ENCODE results near the gene CLEC7A. TPM values are rescaled to one million over a fixed set of nuclear protein-coding genes. Genes with fewer than 3 reads are reported as not detected.

The CLEC7A gene
- total RNA-seq = 2.0 TPM

- no peak for DNase-seq (ENCODE audit: low spot score in 2 of 2)
- no peak for FAIRE-seq
These were observed at the start of gene CLEC7A for GRCh38 chr12:10130042-10130441. Gene CLEC7A (minus strand): TSS chr12:10130199. CDS start chr12:10130082, 117 bp downstream.

- no peak for FAIRE-seq
These were observed 49.8 kb upstream of the CLEC7A start for GRCh38 chr12:10179776-10180181.

DNA sequence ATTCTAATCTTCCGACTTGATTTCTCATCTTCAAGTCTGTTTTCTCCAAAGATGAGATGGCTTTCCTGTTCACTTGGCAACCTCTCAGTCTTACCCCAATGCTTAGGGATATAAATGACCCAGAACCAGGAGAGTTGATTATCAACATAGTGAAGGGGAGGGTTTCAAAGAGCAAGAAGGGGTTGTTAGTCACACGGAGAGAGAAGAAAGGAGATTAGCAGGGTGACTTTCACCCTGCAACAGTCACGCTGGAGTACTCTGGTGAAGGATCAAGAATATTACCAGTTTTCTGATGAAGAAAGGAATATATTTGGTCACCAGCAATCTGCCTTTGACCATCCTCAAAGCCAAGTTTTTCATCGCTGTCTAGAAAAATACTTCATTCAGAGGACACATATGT lies 48.8 kb upstream of the CLEC7A start, which contains the start of gene TMEM52B:
TSS of gene TMEM52B (plus strand) at position 212 of the 400 bp plus-strand sequence. CDS start 543 bp downstream, outside the sequence.
- FAIRE-seq (no peak), DNase-seq (ENCODE audit: low spot score in 2 of 2) (no peak)

More at GRCh38 chr12:10179776-10180181, 49.8 kb upstream of the CLEC7A start:
- no peak for DNase-seq (ENCODE audit: low spot score in 2 of 2)

DNA sequence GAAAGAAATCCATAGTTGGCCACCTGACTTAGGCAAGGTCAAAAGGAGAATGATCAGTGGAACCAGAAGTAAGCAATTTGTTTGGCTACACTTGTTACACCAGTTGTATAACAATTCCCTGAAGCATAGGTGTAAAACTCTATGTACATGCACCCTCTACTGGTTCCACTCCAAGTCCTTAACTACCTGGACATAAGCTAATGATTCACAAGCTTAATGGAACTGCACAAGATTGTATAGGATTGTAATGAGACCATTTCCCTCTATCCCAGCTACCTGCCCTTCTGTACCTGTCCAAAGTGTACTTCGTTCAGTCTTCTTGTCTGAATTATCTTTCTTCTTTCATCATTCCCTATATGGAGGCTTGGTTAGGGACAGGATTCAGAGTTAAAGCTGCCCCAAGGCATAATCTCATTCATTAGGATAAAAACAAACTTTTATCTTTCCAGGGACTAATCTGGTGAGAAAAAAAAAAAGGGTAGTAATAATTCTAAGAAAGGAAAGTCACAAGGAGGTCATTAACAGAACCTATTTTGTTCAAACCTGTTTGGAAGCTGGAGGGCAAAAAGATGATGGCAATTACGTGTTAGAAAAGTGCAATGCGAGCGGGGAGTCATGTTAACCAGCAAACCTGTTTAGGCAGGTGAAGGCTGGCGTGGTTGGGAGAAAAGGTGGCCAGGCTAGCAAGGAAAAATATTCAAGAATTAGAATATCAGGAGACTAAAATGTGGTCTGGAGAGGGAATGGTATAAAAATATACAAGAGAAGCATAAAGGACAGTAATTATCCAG lies 46.0 kb upstream of the CLEC7A start:
- FAIRE-seq (no peak), DNase-seq (ENCODE audit: low spot score in 2 of 2) (no peak)

DNA sequence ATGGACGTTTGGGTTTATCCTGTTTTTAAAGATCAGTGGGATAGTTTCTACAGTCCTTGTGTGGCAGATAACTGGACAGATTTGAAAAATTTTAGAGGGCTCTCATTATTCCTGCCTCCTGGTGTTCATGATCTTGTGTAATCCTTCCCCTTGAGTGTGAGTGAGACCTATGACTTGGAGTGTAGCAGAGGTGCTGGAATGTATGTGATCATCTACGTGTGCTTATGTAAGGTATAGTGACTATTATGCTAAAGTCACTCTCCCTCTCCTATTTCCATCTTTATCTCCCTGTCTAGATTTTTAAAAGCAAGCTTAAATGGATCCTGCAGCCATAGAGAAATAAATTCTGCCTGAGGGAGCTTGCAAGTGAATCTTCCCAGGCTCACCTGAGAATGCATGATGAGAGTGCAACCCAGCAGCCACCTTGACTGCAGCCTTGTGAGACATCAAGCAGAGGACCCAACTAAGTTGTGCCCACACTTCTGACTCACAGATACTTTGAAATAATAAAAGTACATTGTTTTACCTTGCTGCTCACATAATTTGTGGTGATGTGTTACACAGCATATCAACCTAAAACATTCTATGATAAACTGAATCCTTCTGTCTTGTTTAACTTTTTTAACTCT lies 45.1 kb upstream of the CLEC7A start:
- FAIRE-seq = no peak

DNA sequence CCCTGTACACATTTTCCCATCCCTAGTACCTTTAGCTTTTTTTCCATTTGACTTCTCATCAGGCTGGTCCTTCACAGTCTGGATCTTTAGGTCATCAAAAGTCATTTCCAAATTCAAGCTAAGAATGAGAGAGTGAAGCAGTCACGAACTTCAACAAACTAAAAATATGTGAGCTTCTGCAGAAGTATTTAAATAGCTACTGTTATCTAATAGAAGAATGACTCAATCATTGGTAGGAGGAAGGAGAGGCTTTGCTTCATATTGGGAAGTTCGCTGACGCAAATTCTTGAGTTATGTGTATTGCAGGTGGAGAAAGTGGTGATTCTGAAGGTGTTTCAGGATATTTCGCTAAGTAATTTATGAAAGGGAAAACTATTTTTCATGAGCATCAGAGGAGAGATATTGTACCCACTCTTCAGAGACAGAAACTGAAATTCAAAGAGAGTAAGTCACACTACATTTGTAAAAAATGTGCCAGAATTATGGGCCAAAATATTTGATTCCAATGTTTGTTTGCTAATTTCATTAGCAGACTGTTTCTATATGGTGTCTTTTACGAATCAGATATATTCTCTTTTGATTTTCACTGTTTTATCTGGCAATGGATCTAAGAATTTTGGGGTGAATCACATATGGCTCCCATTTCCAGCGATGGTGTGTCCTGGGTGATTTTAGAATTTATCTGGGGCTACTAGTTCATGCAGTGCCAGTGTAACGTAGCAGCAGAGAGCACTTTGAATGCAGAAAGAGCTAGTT lies 42.2 kb upstream of the CLEC7A start, which contains the start of gene OLR1:
TSS of gene OLR1 (minus strand) at position 160 of the 756 bp plus-strand sequence. CDS start at position 105, 55 bp downstream.
- no peak for FAIRE-seq
- DNase-seq (ENCODE audit: low spot score in 2 of 2) = no peak

More for the DNA sequence above, 45.1 kb upstream of the CLEC7A start:
- no peak for DNase-seq (ENCODE audit: low spot score in 2 of 2)

DNA sequence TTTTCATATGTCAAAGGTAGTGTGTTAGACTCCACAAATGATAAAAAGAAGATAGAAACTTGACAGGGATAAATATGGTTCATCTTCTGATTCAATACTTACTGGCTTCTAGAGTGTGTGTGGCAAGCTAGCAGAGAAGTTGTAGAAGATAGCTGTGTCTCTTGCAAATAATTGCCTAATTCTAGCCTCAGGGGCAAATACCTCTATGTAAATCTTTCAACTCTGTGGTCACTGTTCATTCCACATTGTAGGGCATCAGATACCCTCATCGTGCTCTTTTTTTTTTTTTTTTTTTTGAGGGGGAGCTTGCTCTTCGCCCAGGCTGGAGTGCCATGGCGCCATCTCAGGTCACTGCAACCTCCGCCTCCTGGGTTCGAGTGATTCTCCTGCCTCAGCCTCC lies 40.2 kb upstream of the CLEC7A start:
- DNase-seq (ENCODE audit: low spot score in 2 of 2) (no peak), FAIRE-seq (no peak)

GRCh38 chr12:10169104-10169503 lies 39.1 kb upstream of the CLEC7A start:
- FAIRE-seq = no peak
- no peak for DNase-seq (ENCODE audit: low spot score in 2 of 2)

- no peak for FAIRE-seq
- no peak for DNase-seq (ENCODE audit: low spot score in 2 of 2)
These were observed 37.6 kb upstream of the CLEC7A start for GRCh38 chr12:10167599-10167998.

DNA sequence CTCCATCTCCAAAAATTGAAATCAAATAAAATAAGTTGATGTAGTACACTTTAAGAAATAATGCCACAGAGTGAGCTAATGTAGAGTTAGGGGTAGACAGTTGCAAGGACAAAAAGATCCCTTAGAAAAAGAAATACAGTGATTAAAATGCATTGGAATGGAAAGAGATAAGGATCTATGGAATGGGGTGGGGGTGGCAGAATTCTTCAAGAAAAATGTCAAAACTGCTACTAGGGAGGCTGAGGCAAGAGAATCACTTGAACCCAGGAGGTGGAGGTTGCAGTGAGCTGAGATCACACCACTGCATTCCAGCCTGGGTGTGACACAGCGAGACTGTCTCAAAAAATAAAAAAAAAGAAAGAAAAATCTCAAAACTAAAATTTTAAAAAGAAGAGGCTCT lies 35.4 kb upstream of the CLEC7A start:
- DNase-seq (ENCODE audit: low spot score in 2 of 2) (no peak), FAIRE-seq (no peak)

GRCh38 chr12:10163084-10163483 lies 33.1 kb upstream of the CLEC7A start:
- FAIRE-seq = no peak
- DNase-seq (ENCODE audit: low spot score in 2 of 2) = no peak

DNA sequence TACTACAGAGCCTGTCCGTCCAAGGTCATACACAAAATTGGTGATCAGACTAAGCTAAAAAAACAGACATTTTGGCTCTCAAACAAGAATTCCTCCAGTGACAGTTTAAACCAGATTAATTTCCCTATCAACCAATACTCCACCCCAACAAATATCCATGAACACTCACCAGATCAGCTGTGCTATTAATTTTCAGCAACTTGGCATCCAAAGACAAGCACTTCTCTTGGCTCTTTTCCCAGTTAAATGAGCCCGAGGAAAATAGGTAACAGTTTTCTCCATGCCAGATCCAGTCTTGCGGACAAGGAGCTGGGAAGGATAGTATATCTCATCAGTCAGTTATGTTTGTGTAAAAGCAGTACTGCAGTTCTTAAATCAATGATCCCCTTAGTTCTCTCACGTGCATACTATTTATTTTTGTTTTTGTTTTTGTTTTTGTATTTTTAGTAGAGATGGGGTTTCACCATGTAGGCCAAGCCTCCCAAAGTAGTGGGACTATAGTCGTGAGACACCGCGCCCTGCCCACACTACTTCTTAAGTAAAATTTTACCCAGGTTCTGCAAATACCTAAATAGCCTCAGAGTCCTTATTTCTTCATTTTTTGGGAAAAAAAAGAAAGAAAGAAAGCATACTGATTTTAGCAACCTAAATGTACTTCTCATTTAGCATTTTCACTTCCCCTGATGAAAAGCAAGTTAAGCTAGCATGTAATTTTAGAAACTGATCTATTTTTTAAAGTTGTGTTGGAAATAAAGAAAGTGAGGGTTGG lies 30.8 kb upstream of the CLEC7A start:
- DNase-seq (ENCODE audit: low spot score in 2 of 2) (no peak), FAIRE-seq (no peak)

- DNase-seq (ENCODE audit: low spot score in 2 of 2) = no peak
- no peak for FAIRE-seq
These were observed 29.3 kb upstream of the CLEC7A start for GRCh38 chr12:10159280-10159679.

- FAIRE-seq = no peak
These were observed 28.4 kb upstream of the CLEC7A start for GRCh38 chr12:10158406-10158805.

GRCh38 chr12:10155966-10156365 lies 26.0 kb upstream of the CLEC7A start:
- FAIRE-seq = peak; percentile 83

More at GRCh38 chr12:10158406-10158805, 28.4 kb upstream of the CLEC7A start:
- DNase-seq (ENCODE audit: low spot score in 2 of 2) = no peak

DNA sequence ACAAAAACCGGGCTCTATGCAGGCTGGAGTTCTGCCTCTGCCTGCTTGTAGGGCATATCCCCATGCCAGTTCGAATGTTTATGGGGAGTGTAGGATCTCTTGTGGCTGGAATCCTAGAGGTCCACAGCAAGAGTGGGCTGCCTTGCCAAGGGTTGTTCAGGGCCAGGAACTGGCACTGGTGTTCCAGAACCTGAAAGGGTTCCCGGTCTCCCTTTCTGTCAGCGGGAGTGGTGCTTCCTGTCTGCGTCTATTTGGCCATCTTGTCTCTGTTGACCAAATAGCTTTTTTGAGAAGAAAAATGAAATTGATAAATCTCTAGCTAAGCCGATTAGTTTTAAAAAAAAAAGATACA lies 24.1 kb upstream of the CLEC7A start:
- FAIRE-seq (no peak), DNase-seq (ENCODE audit: low spot score in 2 of 2) (peak in 1 of 2 donors; percentile 3)

More at GRCh38 chr12:10155966-10156365, 26.0 kb upstream of the CLEC7A start:
- DNase-seq (ENCODE audit: low spot score in 2 of 2) = no peak

GRCh38 chr12:10153271-10154144 lies 23.5 kb upstream of the CLEC7A start:
- peak; percentile 40 to 67 for DNase-seq (ENCODE audit: low spot score in 2 of 2)
- no peak for FAIRE-seq

GRCh38 chr12:10151621-10152020 lies 21.6 kb upstream of the CLEC7A start:
- no peak for DNase-seq (ENCODE audit: low spot score in 2 of 2)

More at GRCh38 chr12:10151621-10152020, 21.6 kb upstream of the CLEC7A start:
- no peak for FAIRE-seq

Measured in frontal cortex (tissue), 4 donors.